ENCODE results near the gene CFAP65. TPM values are rescaled to one million over a fixed set of nuclear protein-coding genes. Genes with fewer than 3 reads are reported as not detected.

CFAP65 gene
- total RNA-seq, 2 experiments from 2014 or later, result not detected

- CTCF ChIA-PET, result interaction anchor here (1.1 kb wide), 1 partner anchor 19 kb away, joined by 3 read pairs; no protein-coding TSS in a partner anchor
- H3K9me3 Mint-ChIP-seq, result no peaks in the 10 kb centered on the region
- no peak for ATAC-seq (ENCODE audit: poor library complexity)
Observed at GRCh38 chr2:218961229-218961628, 80.1 kb downstream of the CFAP65 start.

GRCh38 chr2:218960309-218961165, 80.8 kb downstream of the CFAP65 start:
- intact Hi-C loops (cut with DNase I, micrococcal nuclease), result loop anchor here in 1 of 2 experiments (10.0 kb wide), 1 partner anchor 344 kb away; the partner anchor contains the start of gene PTPRN
- H3K4me1 ChIP-seq (ENCODE audit: insufficient read depth, low read length), result peaks cover 32% of the 10 kb centered on the region

More at GRCh38 chr2:218961229-218961628, 80.1 kb downstream of the CFAP65 start:
- Mint-ChIP-seq H3K36me3 (ENCODE audit: low read depth) (no peaks in the 10 kb centered on the region), H3K27ac (no peak overlapping the region), H3K27me3 (peaks cover 85% of the 10 kb centered on the region), H3K4me3 (no peak overlapping the region), H3K4me1 (ENCODE audit: low read depth) (peaks cover 13% of the 10 kb centered on the region)
- Histone ChIP-seq H3K27me3 (ENCODE audit: control insufficient read depth in 1 of 2, insufficient read depth in 2 of 2, low read length in 2 of 2) (peaks cover 59 to 89% of the 10 kb centered on the region in 2 experiments), H3K9me3 (ENCODE audit: control insufficient read depth in 1 of 2, insufficient read depth in 1 of 2, low read length in 2 of 2) (peaks cover 0 to 32% of the 10 kb centered on the region in 2 experiments), H3K4me3 (ENCODE audit: low read length) (no peak overlapping the region), H3K27ac (ENCODE audit: low read depth in 1 of 2, low read length in 2 of 2) (no peak overlapping the region), H3K36me3 (ENCODE audit: insufficient read depth, low read length) (no peaks in the 10 kb centered on the region), H3K4me1 (ENCODE audit: insufficient read depth, low read length) (peaks cover 32% of the 10 kb centered on the region)
- POLR2A ChIA-PET, result no interaction called here
- intact Hi-C loops (cut with DNase I, micrococcal nuclease), result loop anchor here in 1 of 2 experiments (10.0 kb wide), 1 partner anchor 344 kb away; the partner anchor contains the start of gene PTPRN
- no peak for DNase-seq
- TF ChIP-seq CTCF (IDR thresholded peaks at IDR 0.05), result no peak

More at GRCh38 chr2:218960309-218961165, 80.8 kb downstream of the CFAP65 start:
- no peak overlapping the region for H3K27ac ChIP-seq (ENCODE audit: low read depth in 1 of 2, low read length in 2 of 2)
- H3K4me3 ChIP-seq (ENCODE audit: low read length), result no peak overlapping the region
- H3K9me3 ChIP-seq (ENCODE audit: control insufficient read depth in 1 of 2, insufficient read depth in 1 of 2, low read length in 2 of 2), result peaks cover 0 to 32% of the 10 kb centered on the region in 2 experiments
- H3K27me3 ChIP-seq (ENCODE audit: control insufficient read depth in 1 of 2, insufficient read depth in 2 of 2, low read length in 2 of 2), result peaks cover 57 to 87% of the 10 kb centered on the region in 2 experiments
- ChIA-PET POLR2A (no interaction called here), CTCF (no interaction called here)
- H3K9me3 Mint-ChIP-seq, result no peaks in the 10 kb centered on the region
- no peaks in the 10 kb centered on the region for H3K36me3 Mint-ChIP-seq (ENCODE audit: low read depth)
- H3K4me3 Mint-ChIP-seq, result peak overlapping the region; percentile 34
- no peaks in the 10 kb centered on the region for H3K36me3 ChIP-seq (ENCODE audit: insufficient read depth, low read length)
- TF ChIP-seq CTCF (IDR thresholded peaks at IDR 0.05), result no peak
- H3K4me1 Mint-ChIP-seq (ENCODE audit: low read depth), result peaks cover 13% of the 10 kb centered on the region
- peaks cover 87% of the 10 kb centered on the region for H3K27me3 Mint-ChIP-seq
- DNase-seq, result peak in 2 of 14 experiments; percentile 13 to 21
- no peak overlapping the region for H3K27ac Mint-ChIP-seq
- ATAC-seq (ENCODE audit: poor library complexity), result no peak
